Left lung (tissue), 10 donors: ENCODE data around the gene PICALM. TPM values are rescaled to one million over a fixed set of nuclear protein-coding genes. Genes with fewer than 3 reads are reported as not detected.
A peak's percentile ranks its signal among the peaks of the same experiment; 100 is the strongest.

ENCODE experiments used
- ATAC-seq: fragments of 200-7000 bp; cut with Tn5 transposase; one replicate; pipeline ENCODE4 v1.9.1; 2020; ENCODE audit warnings: moderate library complexity
- DNase-seq, 4 donors: peaks; one replicate each; pipeline ENCODE4 v3.0.0-alpha.2; 2013 to 2020
- H3K27ac ChIP-seq, 2 donors: fragments of 200-600 bp; sonication (generic) in 1 of 2; one replicate each; pipeline versions ENCODE4 v1.5.0 to v1.8.0; 2020 to 2021
- H3K27me3 ChIP-seq, 2 donors: fragments of 200-600 bp; sonication (generic) in 1 of 2; one replicate each; pipeline versions ENCODE4 v1.5.0 to v1.8.0; 2020 to 2021
- H3K36me3 ChIP-seq, 2 donors: fragments of 200-600 bp; sonication (generic) in 1 of 2; one replicate each; pipeline versions ENCODE4 v1.5.0 to v1.8.0; 2020 to 2021
- H3K4me1 ChIP-seq, 2 donors: fragments of 200-600 bp; one replicate each; pipeline ENCODE4 v1.8.0; 2021
- H3K4me3 ChIP-seq, 2 donors: fragments of 200-600 bp; sonication (generic) in 1 of 2; one replicate each; pipeline versions ENCODE4 v1.5.0 to v1.8.0; 2020 to 2021; ENCODE audit warnings: mild to moderate bottlenecking in 1 of 2
- H3K9me3 ChIP-seq, 2 donors: fragments of 200-600 bp; sonication (generic) in 1 of 2; one replicate each; pipeline versions ENCODE4 v1.5.0 to v1.8.0; 2020 to 2021
- CTCF ChIP-seq, 2 donors: fragments of 200-600 bp; sonication (generic) in 1 of 2; IDR thresholded peaks; one replicate each; pipeline versions ENCODE4 v1.5.0 to v1.8.0; 2021; ENCODE audit warnings: antibody characterized with exemption in 2 of 2
- intact Hi-C, 2 donors: fragments of 100-400 bp; cut with DNase I; formaldehyde crosslinking; loops; one replicate each; pipeline versions ENCODE4 v1.11.2 to v1.14.2; 2022
- polyA plus RNA-seq, 6 donors: library from polyadenylated mRNA; unstranded; fragments of 120-200 nt; gene quantifications; one replicate each; pipeline ENCODE4 v1.2.1, GENCODE V29; 2013; ENCODE audit not compliant: insufficient read length in 6 of 6
- total RNA-seq, 2 donors: library from RNA; stranded (reverse); fragmentation: NEBNext Ultra II Directional; extraction: Animal tissue kit (Norgen Biotek cat#: 25700); gene quantifications; one replicate each; pipeline ENCODE4 v1.2.1, GENCODE V29; 2021
- donor health status: DM: no; HTN: yes; CAD: no.
- donor health status: DM: no; HTN: no; CAD: no.

The PICALM gene
- total and polyA plus RNA-seq, 8 donors = 159 to 216 (median 182) TPM

DNA sequence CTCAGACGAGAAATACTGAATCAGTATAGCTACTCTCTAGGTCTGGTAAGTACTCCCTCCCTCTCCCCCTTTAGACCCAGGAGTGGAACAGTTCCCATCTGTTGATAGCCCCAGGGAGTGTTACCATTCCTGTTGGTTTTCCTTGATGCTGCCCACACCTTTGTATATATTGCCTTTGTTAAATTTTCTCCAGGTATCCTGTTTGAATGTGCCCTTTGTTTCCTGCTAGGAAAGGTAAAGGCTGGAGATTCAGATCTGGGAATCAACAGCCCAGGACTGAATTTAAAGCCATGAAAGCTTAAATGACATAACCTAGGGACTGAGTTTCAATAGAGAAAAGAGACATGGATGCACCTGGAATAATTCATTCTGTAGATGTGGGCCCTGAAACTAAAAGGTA, 145.4 kb downstream of the PICALM start:
- Histone ChIP-seq H3K27me3 (no peaks in the 10 kb centered on the region), H3K27ac (no peak overlapping the region), H3K4me3 (no peak overlapping the region), H3K9me3 (no peaks in the 10 kb centered on the region), H3K4me1 (no peaks in the 10 kb centered on the region), H3K36me3 (no peaks in the 10 kb centered on the region)
- no peak for DNase-seq
- intact Hi-C loops = no loop called here
- ATAC-seq = no peak
- TF ChIP-seq CTCF (IDR thresholded peaks at IDR 0.05) = no peak

- Histone ChIP-seq H3K4me1 (no peaks in the 10 kb centered on the region), H3K27me3 (no peaks in the 10 kb centered on the region), H3K27ac (no peak overlapping the region), H3K9me3 (no peaks in the 10 kb centered on the region), H3K4me3 (no peak overlapping the region), H3K36me3 (no peaks in the 10 kb centered on the region)
- no peak for ATAC-seq
- no peak for TF ChIP-seq CTCF (IDR thresholded peaks at IDR 0.05)
- DNase-seq = no peak
- intact Hi-C loops = no loop called here
Observed at GRCh38 chr11:85922367-85922766, 146.5 kb downstream of the PICALM start.

DNA sequence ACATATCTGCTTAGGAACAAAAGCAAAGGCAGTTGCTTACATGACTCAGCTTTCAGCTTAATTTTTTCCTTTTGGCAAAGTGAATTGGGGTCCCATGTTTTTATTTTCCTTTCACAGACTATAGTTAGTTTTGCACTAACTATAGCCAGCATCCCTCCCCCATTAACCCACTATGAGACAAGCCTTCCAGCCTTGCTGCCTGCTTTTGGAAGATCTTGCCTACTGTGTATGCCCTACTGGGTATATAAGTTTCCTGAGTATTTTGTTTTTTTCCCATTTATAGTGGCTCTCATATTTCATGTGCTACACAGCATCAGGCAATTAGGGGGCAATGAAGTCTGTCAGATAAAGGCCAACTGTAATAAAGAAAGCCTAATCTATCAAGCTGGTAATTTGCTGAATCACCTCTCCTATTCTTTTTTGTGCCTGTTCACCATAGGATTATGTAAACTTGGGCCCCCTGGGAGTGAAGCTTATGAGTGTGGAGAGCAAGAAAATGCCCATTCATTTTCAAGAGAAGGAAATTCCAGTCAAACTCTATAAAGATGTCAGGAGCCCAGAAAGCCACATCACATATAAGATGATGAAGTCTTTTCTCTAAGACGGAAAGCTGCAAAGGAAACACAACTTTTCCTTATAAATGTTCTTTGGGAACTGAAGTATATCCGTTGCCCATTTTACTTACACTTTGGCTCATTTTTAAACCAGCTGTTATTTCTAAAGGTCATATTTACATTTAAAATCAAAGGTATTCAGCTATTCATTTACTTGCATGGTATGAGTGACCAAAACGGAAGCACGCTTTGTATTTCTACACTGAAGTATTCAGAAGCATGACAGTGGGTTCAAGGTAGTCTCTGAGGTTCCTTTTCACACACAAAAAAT, 149.7 kb downstream of the PICALM start:
- Histone ChIP-seq H3K4me1 (no peaks in the 10 kb centered on the region), H3K36me3 (no peaks in the 10 kb centered on the region), H3K27me3 (no peaks in the 10 kb centered on the region), H3K4me3 (no peak overlapping the region), H3K27ac (no peak overlapping the region), H3K9me3 (no peaks in the 10 kb centered on the region)
- TF ChIP-seq CTCF (IDR thresholded peaks at IDR 0.05) = no peak
- no peak for DNase-seq
- no peak for ATAC-seq
- intact Hi-C loops = no loop called here

- no peaks in the 10 kb centered on the region for H3K36me3 ChIP-seq
- H3K9me3 ChIP-seq = no peaks in the 10 kb centered on the region
- intact Hi-C loops = no loop called here
- no peak overlapping the region for H3K27ac ChIP-seq
- ATAC-seq = no peak
- no peak for TF ChIP-seq CTCF (IDR thresholded peaks at IDR 0.05)
- H3K4me1 ChIP-seq = peaks cover 0 to 6% of the 10 kb centered on the region in 2 donors
- no peak overlapping the region for H3K4me3 ChIP-seq
- DNase-seq = no peak
- no peaks in the 10 kb centered on the region for H3K27me3 ChIP-seq
Observed at GRCh38 chr11:85914425-85914824, 154.5 kb downstream of the PICALM start.

- Histone ChIP-seq H3K27me3 (no peaks in the 10 kb centered on the region), H3K36me3 (no peaks in the 10 kb centered on the region), H3K4me3 (no peak overlapping the region), H3K4me1 (peaks cover 0 to 6% of the 10 kb centered on the region in 2 donors), H3K9me3 (no peaks in the 10 kb centered on the region), H3K27ac (no peak overlapping the region)
- intact Hi-C loops = no loop called here
- DNase-seq (no peak), ATAC-seq (peak; percentile 34)
- no peak for TF ChIP-seq CTCF (IDR thresholded peaks at IDR 0.05)
Observed at GRCh38 chr11:85913513-85913912, 155.4 kb downstream of the PICALM start.
